Trophoblast cell (in vitro differentiated cells and primary cell): ENCODE results near the gene FAM234B.

Experiments
- DNase-seq, 2 donors: peaks; one replicate each; pipeline ENCODE4 v3.0.0-alpha.2; 2016
- H2AFZ ChIP-seq: 2 replicates; pipeline ENCODE4 v1.6.1; 2013; ENCODE audit warnings: low read length, moderate library complexity, mild to moderate bottlenecking; ENCODE audit not compliant: insufficient read depth, poor library complexity
- H2AK5ac ChIP-seq: 2 replicates; pipeline ENCODE4 v1.6.1; 2013; ENCODE audit warnings: mild to moderate bottlenecking, low read length
- H2BK120ac ChIP-seq: 2 replicates; pipeline ENCODE4 v1.6.1; 2013; ENCODE audit warnings: low read length, mild to moderate bottlenecking, moderate library complexity; ENCODE audit not compliant: insufficient read depth, poor library complexity
- H2BK12ac ChIP-seq: 2 replicates; pipeline ENCODE4 v1.6.1; 2013; ENCODE audit warnings: mild to moderate bottlenecking, low read length, moderate library complexity
- H2BK5ac ChIP-seq: 2 replicates; pipeline ENCODE4 v1.6.1; 2013; ENCODE audit warnings: low read length, low read depth, moderate library complexity, mild to moderate bottlenecking; ENCODE audit not compliant: poor library complexity
- H3K14ac ChIP-seq: 2 replicates; pipeline ENCODE4 v1.6.1; 2013; ENCODE audit warnings: mild to moderate bottlenecking, low read length
- H3K18ac ChIP-seq: 2 replicates; pipeline ENCODE4 v1.6.1; 2013; ENCODE audit warnings: mild to moderate bottlenecking, low read length
- H3K23ac ChIP-seq: 2 replicates; pipeline ENCODE4 v1.6.1; 2013; ENCODE audit warnings: low read length
- H3K27ac ChIP-seq: 2 replicates; pipeline ENCODE4 v1.5.1; 2013; ENCODE audit warnings: low read depth, mild to moderate bottlenecking, inconsistent platforms, low read length, moderate library complexity
- H3K27me3 ChIP-seq: 2 replicates; pipeline ENCODE4 v1.6.1; 2013; ENCODE audit warnings: inconsistent platforms, mild to moderate bottlenecking, low read length, moderate library complexity; ENCODE audit not compliant: insufficient read depth
- H3K36me3 ChIP-seq, 2 experiments: 1 replicate in 1 of 2; 2 replicates in 1 of 2; pipeline ENCODE4 v1.6.1; 2013; ENCODE audit warnings: low read length in 2 of 2, mild to moderate bottlenecking in 2 of 2, moderate library complexity in 1 of 2; ENCODE audit not compliant: insufficient read depth in 2 of 2, control insufficient read depth in 1 of 2
- H3K4ac ChIP-seq: 2 replicates; pipeline ENCODE4 v1.6.1; 2013; ENCODE audit warnings: low read depth, mild to moderate bottlenecking, low read length, moderate library complexity
- H3K4me1 ChIP-seq, 2 experiments: 1 replicate in 1 of 2; 2 replicates in 1 of 2; pipeline ENCODE4 v1.6.1; 2013; ENCODE audit warnings: low read length in 2 of 2, mild to moderate bottlenecking in 2 of 2, moderate library complexity in 1 of 2; ENCODE audit not compliant: insufficient read depth in 2 of 2, control insufficient read depth in 1 of 2
- H3K4me2 ChIP-seq: 2 replicates; pipeline ENCODE4 v1.6.1; 2013; ENCODE audit warnings: inconsistent platforms, mild to moderate bottlenecking, low read length, moderate library complexity
- H3K4me3 ChIP-seq: 2 replicates; pipeline ENCODE4 v1.5.1; 2013; ENCODE audit warnings: mild to moderate bottlenecking, low read depth, low read length, inconsistent platforms
- H3K79me1 ChIP-seq: one replicate; pipeline ENCODE4 v1.6.1; 2013; ENCODE audit warnings: low read length
- H3K79me2 ChIP-seq: 2 replicates; pipeline ENCODE4 v1.6.1; 2013; ENCODE audit warnings: low read length, mild to moderate bottlenecking; ENCODE audit not compliant: control insufficient read depth, insufficient read depth, poor library complexity
- H3K9ac ChIP-seq: 2 replicates; pipeline ENCODE4 v1.6.1; 2013; ENCODE audit warnings: mild to moderate bottlenecking, low read length
- H3K9me3 ChIP-seq: 2 replicates; pipeline ENCODE4 v1.6.1; 2013; ENCODE audit warnings: low read depth, mild to moderate bottlenecking, control low read depth, inconsistent platforms, low read length; ENCODE audit not compliant: insufficient read depth
- H4K12ac ChIP-seq: 2 replicates; pipeline ENCODE4 v1.6.1; 2013; ENCODE audit warnings: low read depth, mild to moderate bottlenecking, low read length, moderate library complexity
- H4K8ac ChIP-seq: 2 replicates; pipeline ENCODE4 v1.6.1; 2013; ENCODE audit warnings: low read depth, mild to moderate bottlenecking, low read length, moderate library complexity
- H4K91ac ChIP-seq: one replicate; pipeline ENCODE4 v1.6.1; 2013; ENCODE audit warnings: low read depth, mild to moderate bottlenecking, low read length, moderate library complexity
- WGBS: extraction: QIAGEN DNeasy Blood & Tissue Kit; methylation state at CpG from one replicate; pipeline ENCODE4 v1.1.7; 2013; ENCODE audit warnings: missing lambda C conversion rate; ENCODE audit not compliant: insufficient read length, insufficient coverage; ENCODE audit errors: extremely low coverage; 5-methylcytosine and 5-hydroxymethylcytosine counted together

FAM234B gene

GRCh38 chr12:13066459-13066858 lies 22.3 kb downstream of the FAM234B start:
- Histone ChIP-seq H3K4me2 (no peak overlapping the region), H4K8ac (no peak overlapping the region), H4K12ac (no peak overlapping the region), H3K27ac (no peak overlapping the region), H3K9me3 (no peaks in the 10 kb centered on the region), H3K9ac (no peak overlapping the region), H3K79me2 (no peaks in the 10 kb centered on the region), H3K14ac (no peak overlapping the region), H3K4me3 (no peak overlapping the region), H3K4ac (no peak overlapping the region), H3K4me1 (peaks cover 0 to 2% of the 10 kb centered on the region in 2 experiments), H2BK5ac (no peak overlapping the region), H3K79me1 (no peaks in the 10 kb centered on the region), H3K23ac (no peak overlapping the region), H2AK5ac (no peak overlapping the region), H2BK120ac (no peak overlapping the region), H2BK12ac (no peak overlapping the region), H2AFZ (no peak overlapping the region), H4K91ac (no peak overlapping the region), H3K36me3 (peaks cover 0 to 3% of the 10 kb centered on the region in 2 experiments), H3K27me3 (no peaks in the 10 kb centered on the region), H3K18ac (no peak overlapping the region)
- no CpG with 5 or more reads among the region's 7 CpGs for WGBS
- DNase-seq: no peak

DNA sequence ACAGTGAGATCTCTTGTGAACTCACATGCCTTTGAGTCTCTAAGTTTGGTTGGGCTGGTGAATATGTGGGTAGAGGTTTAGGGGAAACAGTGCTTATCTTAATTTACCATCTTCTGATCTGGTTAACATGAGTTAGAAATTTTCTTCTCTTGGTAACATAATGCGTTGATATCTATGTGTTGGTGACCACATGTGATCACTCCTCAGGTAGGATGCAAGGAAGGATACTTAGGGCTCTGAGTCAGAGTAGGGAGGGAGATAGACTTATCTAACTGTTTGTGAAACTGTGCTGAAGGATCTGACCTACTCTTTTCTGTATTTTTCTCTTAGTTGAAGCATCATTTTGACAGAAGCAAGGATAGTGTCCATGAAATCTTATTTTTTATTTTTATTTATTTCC lies 23.1 kb downstream of the FAM234B start:
- Histone ChIP-seq H2AFZ (no peak overlapping the region), H3K36me3 (peaks cover 0 to 3% of the 10 kb centered on the region in 2 experiments), H3K9ac (no peak overlapping the region), H4K12ac (no peak overlapping the region), H3K4ac (no peak overlapping the region), H4K8ac (no peak overlapping the region), H3K4me2 (no peak overlapping the region), H3K27me3 (no peaks in the 10 kb centered on the region), H2AK5ac (no peak overlapping the region), H3K4me1 (peaks cover 0 to 2% of the 10 kb centered on the region in 2 experiments), H3K18ac (no peak overlapping the region), H3K14ac (no peak overlapping the region), H4K91ac (no peak overlapping the region), H3K9me3 (no peaks in the 10 kb centered on the region), H3K79me2 (no peaks in the 10 kb centered on the region), H2BK120ac (no peak overlapping the region), H2BK5ac (no peak overlapping the region), H3K4me3 (no peak overlapping the region), H3K27ac (no peak overlapping the region), H3K79me1 (no peaks in the 10 kb centered on the region), H3K23ac (no peak overlapping the region), H2BK12ac (no peak overlapping the region)
- no CpG with 5 or more reads among the region's 1 CpG for WGBS
- DNase-seq: no peak

DNA sequence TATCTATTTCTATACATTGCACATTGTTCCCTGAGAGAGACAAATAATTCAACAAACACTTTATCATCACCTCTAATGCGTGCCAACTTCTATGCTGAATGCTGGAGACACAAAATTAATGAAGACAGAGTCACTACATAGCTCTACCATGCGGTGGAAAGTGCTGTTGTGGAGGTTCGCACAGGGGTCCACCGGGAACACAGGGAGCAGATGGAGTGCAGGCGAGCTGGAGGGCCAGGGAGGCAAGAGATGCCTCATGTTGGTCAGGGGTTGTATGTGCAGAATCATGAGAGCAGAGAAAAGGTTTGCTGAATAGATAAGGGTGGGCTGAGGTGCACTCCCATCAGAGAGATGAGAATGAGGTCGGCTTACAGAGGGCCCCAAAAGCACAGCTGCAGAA lies 25.2 kb downstream of the FAM234B start:
- Histone ChIP-seq H4K91ac (no peak overlapping the region), H3K9me3 (no peaks in the 10 kb centered on the region), H3K9ac (no peak overlapping the region), H3K79me2 (no peaks in the 10 kb centered on the region), H3K79me1 (no peaks in the 10 kb centered on the region), H3K23ac (no peak overlapping the region), H3K4ac (no peak overlapping the region), H3K14ac (no peak overlapping the region), H2BK12ac (no peak overlapping the region), H2BK120ac (no peak overlapping the region), H3K36me3 (peaks cover 0 to 3% of the 10 kb centered on the region in 2 experiments), H2BK5ac (no peak overlapping the region), H3K27me3 (no peaks in the 10 kb centered on the region), H4K8ac (no peak overlapping the region), H3K18ac (no peak overlapping the region), H2AK5ac (no peak overlapping the region), H3K4me1 (peaks cover 0 to 3% of the 10 kb centered on the region in 2 experiments), H3K4me3 (no peak overlapping the region), H4K12ac (no peak overlapping the region), H3K4me2 (no peak overlapping the region), H3K27ac (no peak overlapping the region), H2AFZ (no peak overlapping the region)
- WGBS: no CpG with 5 or more reads among the region's 6 CpGs
- DNase-seq: no peak

- no peak overlapping the region for H2BK120ac ChIP-seq
- WGBS: no CpG with 5 or more reads among the region's 10 CpGs
- peaks cover 7 to 13% of the 10 kb centered on the region in 2 experiments for H3K4me1 ChIP-seq
- no peaks in the 10 kb centered on the region for H3K79me2 ChIP-seq
- no peak overlapping the region for H4K8ac ChIP-seq
- peaks cover 2% of the 10 kb centered on the region for H3K9me3 ChIP-seq
- H2BK5ac ChIP-seq: no peak overlapping the region
- no peak overlapping the region for H3K4me3 ChIP-seq
- H3K23ac ChIP-seq: no peak overlapping the region
- no peak for DNase-seq
- H3K27ac ChIP-seq: no peak overlapping the region
- no peak overlapping the region for H3K18ac ChIP-seq
- no peak overlapping the region for H3K4me2 ChIP-seq
- no peak overlapping the region for H3K14ac ChIP-seq
- H3K4ac ChIP-seq: no peak overlapping the region
- no peak overlapping the region for H4K91ac ChIP-seq
- H2AK5ac ChIP-seq: no peak overlapping the region
- peaks cover 0 to 3% of the 10 kb centered on the region in 2 experiments for H3K36me3 ChIP-seq
- H3K79me1 ChIP-seq: no peaks in the 10 kb centered on the region
- H2AFZ ChIP-seq: no peak overlapping the region
- H2BK12ac ChIP-seq: no peak overlapping the region
- H3K27me3 ChIP-seq: no peaks in the 10 kb centered on the region
- no peak overlapping the region for H4K12ac ChIP-seq
- H3K9ac ChIP-seq: no peak overlapping the region
These were observed 27.4 kb downstream of the FAM234B start for GRCh38 chr12:13071305-13072280.
